HG03103 (cell line): ENCODE data around the gene ARMC6.
"Not testable (repeated sequence)": the region's sequence is repeated elsewhere in the genome, so short reads cannot be mapped to it uniquely, and the experiment has no call there.

ENCODE experiments used
- ATAC-seq: cut with Tn5 transposase; IDR thresholded peaks from one replicate; pipeline ENCODE4 v1.9.1; 2021; ENCODE audit warnings: low read depth; ENCODE audit not compliant: unreplicated experiment

The ARMC6 gene

DNA sequence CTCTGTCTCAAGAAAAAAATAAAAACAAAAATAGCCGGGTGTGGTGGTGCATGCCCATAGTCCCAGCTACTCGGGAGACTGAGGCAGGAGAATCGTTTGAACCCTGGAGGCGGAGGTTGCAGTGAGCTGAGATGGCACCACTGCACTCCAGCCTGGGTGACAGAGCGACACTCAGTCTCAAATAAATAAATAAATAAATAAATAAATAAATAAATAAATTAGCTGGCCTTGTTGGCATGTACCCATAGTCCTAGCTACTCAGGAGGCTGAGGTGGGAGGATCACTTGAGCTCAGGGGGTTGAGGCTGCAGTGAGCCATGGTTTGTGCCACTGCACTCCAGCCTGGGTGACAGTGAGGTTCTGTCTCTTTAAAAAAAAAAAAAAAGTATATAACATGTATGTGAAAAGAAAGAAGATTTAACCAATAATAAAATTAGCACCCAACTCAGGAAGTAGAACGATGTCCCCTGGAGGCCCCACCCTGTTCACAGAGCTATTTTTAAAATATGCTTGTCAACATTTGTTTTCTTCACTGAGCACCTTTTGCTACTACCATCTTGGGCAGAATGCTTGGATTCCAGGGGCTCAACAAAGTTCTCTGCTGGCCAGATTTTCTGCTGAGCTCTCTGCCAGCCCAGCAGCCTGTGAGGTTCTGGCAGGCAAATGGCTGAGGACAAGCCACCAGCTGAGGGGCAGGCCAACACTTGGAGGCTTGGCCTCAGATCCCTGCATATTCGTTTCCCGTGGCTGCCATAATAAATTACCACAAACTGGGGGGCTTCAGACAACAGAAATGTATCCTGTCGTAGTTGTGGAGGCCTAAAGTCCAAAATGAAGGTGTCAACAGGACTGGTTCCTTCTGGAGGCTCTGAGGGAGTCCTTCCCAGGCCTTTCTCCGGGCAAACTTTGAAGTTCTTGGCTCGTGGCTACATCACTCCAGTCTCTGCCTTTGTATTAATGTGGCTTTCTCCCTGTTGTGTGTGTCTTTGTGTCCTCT is 35.6 kb downstream of the ARMC6 start:
- ATAC-seq, result no peak

- ATAC-seq, result no peak
Observed at GRCh38 chr19:19071897-19072296, 38.5 kb downstream of the ARMC6 start.

DNA sequence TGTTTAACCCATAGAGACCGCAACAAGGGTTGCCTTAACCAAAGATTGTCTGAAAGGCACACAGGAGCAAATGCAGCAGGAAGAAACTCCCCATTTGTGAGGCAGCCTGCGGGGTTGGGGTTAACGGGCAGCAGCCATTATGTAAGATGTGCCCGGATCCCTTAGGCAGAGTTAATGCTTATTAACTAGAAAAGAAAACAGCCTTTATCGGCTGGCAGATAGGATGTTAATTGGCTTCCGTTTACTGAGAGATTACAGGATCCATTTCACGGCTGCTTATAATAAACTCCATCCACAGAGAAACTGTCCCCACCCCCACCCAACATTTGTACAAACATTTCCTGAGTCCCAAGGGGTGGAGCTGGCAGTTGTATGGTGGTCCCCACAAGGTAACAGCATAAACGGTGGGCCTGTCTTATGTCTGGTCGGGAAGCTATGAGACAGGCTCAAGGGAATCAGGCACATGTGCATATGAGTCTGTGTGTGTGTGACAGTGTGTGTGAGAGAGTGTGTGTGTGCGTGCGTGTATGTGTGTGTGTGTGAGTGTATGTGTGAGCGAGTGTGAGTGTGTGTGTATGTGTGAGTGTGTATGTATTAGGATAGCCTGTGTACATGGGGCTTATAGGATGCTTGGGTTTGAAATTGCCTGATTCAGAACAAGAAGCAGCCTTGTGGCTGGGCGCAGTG is 40.9 kb downstream of the ARMC6 start:
- ATAC-seq, result no peak

GRCh38 chr19:19075126-19075525 is 41.7 kb downstream of the ARMC6 start:
- ATAC-seq, result no peak

GRCh38 chr19:19076476-19076875 is 43.1 kb downstream of the ARMC6 start:
- no peak for ATAC-seq

- no peak for ATAC-seq
Observed at GRCh38 chr19:19077103-19077502, 43.7 kb downstream of the ARMC6 start.

DNA sequence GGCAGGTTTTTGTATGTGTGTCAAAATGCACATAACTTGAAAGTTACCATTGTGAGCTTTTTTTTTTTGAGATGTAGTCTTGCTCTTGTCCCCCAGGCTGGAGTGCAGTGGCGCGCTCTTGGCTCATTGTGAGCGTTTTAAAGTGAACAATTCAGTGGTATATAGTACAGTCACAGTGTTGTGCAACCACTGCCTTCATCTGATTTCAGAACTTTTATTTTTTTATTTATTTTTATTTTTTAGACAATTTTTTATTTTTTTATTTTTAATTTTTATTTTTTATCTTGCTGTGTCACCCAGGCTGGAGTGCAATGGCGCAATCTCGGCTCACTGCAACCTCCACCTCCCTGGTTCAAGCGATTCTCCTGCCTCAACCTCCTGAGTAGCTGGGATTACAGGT is 45.4 kb downstream of the ARMC6 start:
- ATAC-seq, result no peak

DNA sequence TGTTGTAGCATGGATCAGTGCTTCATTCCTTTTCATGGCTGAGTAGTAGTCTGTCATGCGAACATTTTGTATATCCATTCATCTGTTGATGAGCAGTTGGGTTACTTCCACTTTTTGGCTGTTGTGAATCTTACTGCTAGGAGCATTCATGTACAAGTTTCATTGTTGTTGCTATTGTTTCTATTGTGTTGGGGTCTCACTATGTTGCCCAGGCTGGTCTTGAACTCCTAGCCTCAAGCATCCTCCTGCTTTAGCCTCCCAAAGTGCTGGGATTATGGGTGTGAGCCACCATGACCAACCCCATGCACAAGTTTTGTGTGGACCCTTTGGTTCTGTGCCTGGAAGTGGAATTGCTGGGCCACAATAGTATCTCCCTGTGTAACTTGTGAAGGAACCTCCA is 46.2 kb downstream of the ARMC6 start:
- ATAC-seq, result no peak

GRCh38 chr19:19081642-19082151 is 48.3 kb downstream of the ARMC6 start:
- ATAC-seq, result no peak

DNA sequence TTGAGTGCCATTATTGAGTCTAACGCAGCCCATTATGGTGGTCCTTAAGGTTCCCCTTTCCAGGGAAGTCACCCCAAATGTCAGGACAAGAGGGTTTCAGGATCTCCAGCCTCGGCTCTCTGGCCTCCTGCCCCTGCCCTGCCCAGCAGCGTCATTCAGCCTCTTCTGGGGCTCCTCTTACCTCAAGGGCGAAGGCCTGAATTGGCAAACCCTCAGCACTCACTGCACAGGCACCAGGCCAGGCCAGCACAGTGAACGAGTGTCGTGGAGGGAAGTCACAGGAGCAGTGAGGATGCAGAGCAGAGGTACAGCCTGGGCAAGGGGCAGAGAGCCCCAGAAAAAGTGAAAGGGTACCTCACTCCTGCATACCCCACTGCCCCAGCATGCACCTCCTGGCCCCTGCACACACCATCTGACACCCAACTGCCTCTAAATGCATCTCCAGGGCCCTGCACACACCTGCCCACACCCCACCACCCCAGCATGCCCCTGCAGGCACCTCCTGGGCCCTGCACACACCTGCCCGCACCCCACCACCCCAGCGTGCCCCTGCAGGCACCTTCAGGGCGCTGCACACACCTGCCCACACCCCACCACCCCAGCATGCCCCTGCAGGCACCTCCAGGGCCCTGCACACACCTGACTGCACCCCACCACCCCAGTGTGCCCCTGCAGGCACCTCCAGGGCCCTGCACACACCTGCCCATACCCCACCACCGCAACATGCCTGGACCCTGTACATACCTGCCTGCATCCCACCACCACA is 50.2 kb downstream of the ARMC6 start:
- ATAC-seq, result no peak

DNA sequence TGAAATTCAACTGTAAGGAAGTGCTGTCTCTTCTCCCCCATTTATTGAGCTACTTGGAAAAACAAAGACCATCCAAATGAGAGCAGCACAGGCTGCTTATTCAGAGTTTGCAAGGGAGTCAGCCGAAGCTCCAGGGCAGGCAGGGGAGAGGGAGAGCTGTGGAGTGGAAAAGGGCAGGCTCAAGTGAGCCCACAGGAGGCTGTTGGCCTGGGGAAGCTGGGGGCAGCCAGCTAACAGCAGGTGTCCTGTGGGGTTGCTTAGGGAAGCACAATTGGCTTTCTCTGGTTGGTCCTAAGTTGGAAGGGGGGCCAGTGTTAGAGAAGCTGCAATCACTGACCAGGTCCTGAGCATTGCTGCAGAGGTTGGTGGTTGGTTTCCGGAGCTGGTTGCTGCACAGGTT is 54.3 kb downstream of the ARMC6 start:
- ATAC-seq, result no peak

GRCh38 chr19:19094513-19094912 is 61.1 kb downstream of the ARMC6 start:
- no peak for ATAC-seq

- ATAC-seq, result no peak
Observed at GRCh38 chr19:19095691-19096090, 62.3 kb downstream of the ARMC6 start.

GRCh38 chr19:19096641-19097627 is 63.5 kb downstream of the ARMC6 start:
- ATAC-seq, result no peak

- ATAC-seq, result no peak
Observed at GRCh38 chr19:19098084-19098702, 64.8 kb downstream of the ARMC6 start.

GRCh38 chr19:19098703-19099632 is 65.6 kb downstream of the ARMC6 start:
- no peak for ATAC-seq

GRCh38 chr19:19101540-19101939 is 68.1 kb downstream of the ARMC6 start:
- ATAC-seq, result no peak

GRCh38 chr19:19102566-19102965 is 69.2 kb downstream of the ARMC6 start:
- not testable (repeated sequence) for ATAC-seq
